Measurements from ENCODE around the gene PRSS22.

Gene PRSS22, protein sequence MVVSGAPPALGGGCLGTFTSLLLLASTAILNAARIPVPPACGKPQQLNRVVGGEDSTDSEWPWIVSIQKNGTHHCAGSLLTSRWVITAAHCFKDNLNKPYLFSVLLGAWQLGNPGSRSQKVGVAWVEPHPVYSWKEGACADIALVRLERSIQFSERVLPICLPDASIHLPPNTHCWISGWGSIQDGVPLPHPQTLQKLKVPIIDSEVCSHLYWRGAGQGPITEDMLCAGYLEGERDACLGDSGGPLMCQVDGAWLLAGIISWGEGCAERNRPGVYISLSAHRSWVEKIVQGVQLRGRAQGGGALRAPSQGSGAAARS

DNA sequence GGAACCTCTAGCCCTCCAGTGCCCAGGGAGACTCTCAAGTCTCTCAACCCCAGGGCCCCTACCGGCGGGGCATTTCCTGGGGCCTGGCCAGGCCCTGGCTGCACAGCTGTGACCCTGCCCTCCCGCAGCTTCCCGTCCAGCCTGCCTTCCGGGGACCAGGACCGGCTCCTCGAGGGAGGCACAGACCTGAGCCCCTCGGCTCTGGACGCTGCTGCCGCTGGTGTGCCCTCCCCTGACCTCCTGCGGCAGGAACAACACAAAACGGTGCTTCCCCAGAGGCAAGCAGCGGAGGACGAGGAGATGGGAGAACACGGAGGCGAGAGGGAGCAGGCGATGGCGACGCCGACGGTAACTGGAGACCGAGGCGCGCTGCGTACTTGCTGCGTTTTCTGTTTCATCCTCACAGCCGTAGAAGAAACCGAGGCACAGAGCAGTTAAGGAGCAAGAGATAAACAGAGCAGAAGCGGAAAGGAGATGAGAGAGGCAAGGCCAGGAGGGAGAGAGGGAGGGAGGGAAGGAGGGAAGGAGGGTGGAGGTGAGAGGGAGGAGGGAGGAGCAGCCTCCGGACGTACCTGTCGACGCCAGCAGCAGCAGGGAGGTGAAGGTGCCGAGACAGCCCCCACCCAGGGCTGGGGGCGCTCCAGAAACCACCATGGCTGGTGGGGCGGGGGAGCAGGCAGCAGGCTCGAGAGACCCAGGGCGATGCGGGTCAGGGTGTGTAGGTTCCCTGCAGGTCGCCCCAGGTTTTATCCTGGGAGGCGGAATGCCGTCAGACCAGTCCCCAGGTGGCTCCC lies at the start of gene PRSS22:
PRSS22 (minus strand) TSS at position 720 of the 794 bp plus-strand sequence; CDS start at position 654, 66 bp downstream.
- H3K27ac ChIP-seq: peak within 1 kb of the TSS; percentile 74
- TF ChIP-seq, protein P1, sequence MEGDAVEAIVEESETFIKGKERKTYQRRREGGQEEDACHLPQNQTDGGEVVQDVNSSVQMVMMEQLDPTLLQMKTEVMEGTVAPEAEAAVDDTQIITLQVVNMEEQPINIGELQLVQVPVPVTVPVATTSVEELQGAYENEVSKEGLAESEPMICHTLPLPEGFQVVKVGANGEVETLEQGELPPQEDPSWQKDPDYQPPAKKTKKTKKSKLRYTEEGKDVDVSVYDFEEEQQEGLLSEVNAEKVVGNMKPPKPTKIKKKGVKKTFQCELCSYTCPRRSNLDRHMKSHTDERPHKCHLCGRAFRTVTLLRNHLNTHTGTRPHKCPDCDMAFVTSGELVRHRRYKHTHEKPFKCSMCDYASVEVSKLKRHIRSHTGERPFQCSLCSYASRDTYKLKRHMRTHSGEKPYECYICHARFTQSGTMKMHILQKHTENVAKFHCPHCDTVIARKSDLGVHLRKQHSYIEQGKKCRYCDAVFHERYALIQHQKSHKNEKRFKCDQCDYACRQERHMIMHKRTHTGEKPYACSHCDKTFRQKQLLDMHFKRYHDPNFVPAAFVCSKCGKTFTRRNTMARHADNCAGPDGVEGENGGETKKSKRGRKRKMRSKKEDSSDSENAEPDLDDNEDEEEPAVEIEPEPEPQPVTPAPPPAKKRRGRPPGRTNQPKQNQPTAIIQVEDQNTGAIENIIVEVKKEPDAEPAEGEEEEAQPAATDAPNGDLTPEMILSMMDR (IDR thresholded peaks at IDR 0.05): no peak
- no peak for TF ChIP-seq ZFX (IDR thresholded peaks at IDR 0.05; ENCODE audit: borderline replicate concordance)

- H3K27ac ChIP-seq: peak overlapping the region; percentile 40
Measured at GRCh38 chr16:2907084-2907753, 49.2 kb upstream of the PRSS22 start.

DNA sequence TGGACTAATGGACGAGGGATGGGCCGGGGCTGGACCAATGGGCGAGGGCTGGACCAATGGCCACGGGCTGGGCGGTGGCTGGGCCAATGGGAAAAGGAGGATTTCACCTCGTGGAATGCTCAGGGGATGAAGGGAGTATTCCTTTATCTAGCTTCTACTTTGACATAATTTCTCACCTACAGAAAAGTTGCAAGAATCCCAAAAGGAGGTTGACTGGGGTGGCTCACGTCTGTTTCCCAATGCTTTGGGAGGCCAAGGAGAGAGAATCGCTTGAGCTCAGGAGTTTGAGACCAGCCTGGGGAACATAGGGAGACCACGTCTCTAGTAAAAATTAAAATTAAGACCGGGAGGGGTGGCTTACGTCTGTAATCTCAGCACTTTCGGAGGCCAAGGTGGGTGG lies 48.0 kb upstream of the PRSS22 start:
- H3K27ac ChIP-seq: peak overlapping the region; percentile 84
- TF ChIP-seq, protein P1 (IDR thresholded peaks at IDR 0.05): no peak
- no peak for TF ChIP-seq ZFX (IDR thresholded peaks at IDR 0.05; ENCODE audit: borderline replicate concordance)

More at GRCh38 chr16:2907084-2907753, 49.2 kb upstream of the PRSS22 start:
- TF ChIP-seq, protein P1 (IDR thresholded peaks at IDR 0.05): peak; percentile 92

GRCh38 chr16:2905241-2905987 lies 47.4 kb upstream of the PRSS22 start:
- peak overlapping the region; percentile 97 for H3K27ac ChIP-seq
- TF ChIP-seq, protein P1 (IDR thresholded peaks at IDR 0.05): no peak
- no peak for TF ChIP-seq ZFX (IDR thresholded peaks at IDR 0.05; ENCODE audit: borderline replicate concordance)

GRCh38 chr16:2904922-2905240 lies 46.9 kb upstream of the PRSS22 start:
- TF ChIP-seq ZFX (IDR thresholded peaks at IDR 0.05; ENCODE audit: borderline replicate concordance): no peak
- TF ChIP-seq, protein P1 (IDR thresholded peaks at IDR 0.05): no peak
- H3K27ac ChIP-seq: peak overlapping the region; percentile 97

DNA sequence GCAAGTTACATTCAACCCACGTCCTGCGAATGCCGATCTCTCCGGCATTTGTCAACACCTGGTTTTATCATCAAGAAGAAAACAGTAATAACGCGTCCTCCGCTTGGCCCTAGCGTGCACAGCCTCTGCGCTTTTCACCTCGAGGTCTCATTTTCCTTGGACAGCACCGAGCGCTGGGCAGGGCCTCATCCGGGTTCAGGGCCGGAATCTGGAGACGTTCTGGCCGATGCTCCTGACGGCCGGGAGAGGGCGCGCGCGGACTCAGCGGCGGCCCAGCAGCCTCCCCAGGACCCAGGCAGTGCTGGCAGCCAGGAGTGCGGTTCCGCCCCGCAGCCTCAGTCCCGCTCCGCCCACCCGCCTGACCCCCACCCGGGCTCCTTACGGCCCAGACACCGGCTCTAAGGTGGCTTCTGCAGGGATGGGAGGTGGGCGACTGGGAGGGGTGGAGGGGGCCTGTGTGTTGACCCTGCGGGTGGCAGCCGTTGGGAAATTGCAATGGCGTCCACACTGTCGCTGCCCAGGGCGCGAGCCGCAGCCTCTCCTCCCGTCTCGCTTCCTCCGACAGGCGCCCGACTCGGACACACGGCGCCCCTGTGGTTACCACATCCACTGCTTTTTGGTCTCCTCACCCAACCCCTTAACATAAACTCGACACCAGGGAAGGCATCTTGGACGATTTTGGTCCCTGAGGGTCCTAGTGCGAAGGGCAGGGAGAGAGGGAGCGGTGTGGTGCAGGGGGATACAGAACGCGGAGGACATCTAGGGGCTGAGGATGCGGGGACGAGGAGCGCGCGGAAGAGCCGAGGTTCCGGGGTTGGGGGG lies 46.3 kb upstream of the PRSS22 start:
- no peak for TF ChIP-seq ZFX (IDR thresholded peaks at IDR 0.05; ENCODE audit: borderline replicate concordance)
- TF ChIP-seq, protein P1 (IDR thresholded peaks at IDR 0.05): peak; percentile 97

More for the DNA sequence above, 46.3 kb upstream of the PRSS22 start:
- peak overlapping the region; percentile 97 for H3K27ac ChIP-seq

Measured in 22Rv1 (cell line).